Epidermal melanocyte (primary cell): ENCODE results near the gene ZNF831.

Experiments used
- DNase-seq: peaks from one replicate; pipeline ENCODE4 v3.0.0; 2011; ENCODE audit warnings: low spot score; ENCODE audit not compliant: insufficient read length

The ZNF831 gene

GRCh38 chr20:59157531-59157930 lies 6.1 kb upstream of the ZNF831 start:
- no peak for DNase-seq

- DNase-seq: no peak
Measured at GRCh38 chr20:59157961-59158541, 5.6 kb upstream of the ZNF831 start.

DNA sequence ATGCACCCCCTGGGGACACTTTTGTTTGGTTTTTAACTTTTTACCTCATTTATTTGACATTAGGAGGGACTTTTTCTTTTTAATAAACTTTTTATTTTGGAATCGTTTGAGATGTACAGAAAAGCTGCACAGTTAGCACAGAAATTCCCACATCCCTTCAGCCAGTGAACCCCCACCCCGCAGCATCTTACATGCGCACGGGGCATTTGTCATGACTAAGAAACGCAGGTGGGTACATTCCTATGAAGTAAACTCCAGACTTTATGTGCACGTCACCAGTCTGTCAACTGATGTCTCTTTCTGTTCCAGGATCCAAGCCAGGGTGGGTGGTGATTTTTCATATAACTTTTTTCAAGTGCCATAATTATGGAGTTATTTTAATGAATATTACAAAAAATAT lies 4.9 kb upstream of the ZNF831 start:
- no peak for DNase-seq

DNA sequence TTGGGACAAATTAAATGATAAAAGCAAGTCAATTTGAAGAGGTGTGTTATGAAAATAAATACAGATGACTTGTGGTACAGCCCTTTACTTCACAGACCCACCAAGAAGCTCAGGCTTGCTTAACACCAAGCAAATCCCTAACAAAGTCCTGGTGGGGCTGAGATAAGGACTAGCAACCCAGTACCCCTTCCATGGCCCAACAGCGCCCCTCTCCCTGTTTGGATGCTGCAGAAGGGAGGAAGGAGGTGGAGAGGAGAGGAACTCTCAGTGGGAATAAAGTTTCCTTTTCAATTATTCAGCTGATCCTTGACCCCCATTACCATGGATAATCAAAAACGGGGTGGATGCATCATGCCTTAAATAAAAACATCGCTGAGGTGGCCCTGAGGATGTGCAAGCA lies 4.5 kb upstream of the ZNF831 start:
- no peak for DNase-seq

GRCh38 chr20:59159493-59160376 lies 3.9 kb upstream of the ZNF831 start:
- no peak for DNase-seq

- DNase-seq: no peak
Measured at GRCh38 chr20:59160389-59161115, 3.1 kb upstream of the ZNF831 start.

GRCh38 chr20:59161721-59162120 lies 1.9 kb upstream of the ZNF831 start:
- no peak for DNase-seq

GRCh38 chr20:59164686-59165391 lies 1.2 kb downstream of the ZNF831 start:
- DNase-seq: no peak

GRCh38 chr20:59165396-59165795 lies 1.8 kb downstream of the ZNF831 start:
- DNase-seq: no peak

- no peak for DNase-seq
Measured at GRCh38 chr20:59165891-59166709, 2.5 kb downstream of the ZNF831 start.

DNA sequence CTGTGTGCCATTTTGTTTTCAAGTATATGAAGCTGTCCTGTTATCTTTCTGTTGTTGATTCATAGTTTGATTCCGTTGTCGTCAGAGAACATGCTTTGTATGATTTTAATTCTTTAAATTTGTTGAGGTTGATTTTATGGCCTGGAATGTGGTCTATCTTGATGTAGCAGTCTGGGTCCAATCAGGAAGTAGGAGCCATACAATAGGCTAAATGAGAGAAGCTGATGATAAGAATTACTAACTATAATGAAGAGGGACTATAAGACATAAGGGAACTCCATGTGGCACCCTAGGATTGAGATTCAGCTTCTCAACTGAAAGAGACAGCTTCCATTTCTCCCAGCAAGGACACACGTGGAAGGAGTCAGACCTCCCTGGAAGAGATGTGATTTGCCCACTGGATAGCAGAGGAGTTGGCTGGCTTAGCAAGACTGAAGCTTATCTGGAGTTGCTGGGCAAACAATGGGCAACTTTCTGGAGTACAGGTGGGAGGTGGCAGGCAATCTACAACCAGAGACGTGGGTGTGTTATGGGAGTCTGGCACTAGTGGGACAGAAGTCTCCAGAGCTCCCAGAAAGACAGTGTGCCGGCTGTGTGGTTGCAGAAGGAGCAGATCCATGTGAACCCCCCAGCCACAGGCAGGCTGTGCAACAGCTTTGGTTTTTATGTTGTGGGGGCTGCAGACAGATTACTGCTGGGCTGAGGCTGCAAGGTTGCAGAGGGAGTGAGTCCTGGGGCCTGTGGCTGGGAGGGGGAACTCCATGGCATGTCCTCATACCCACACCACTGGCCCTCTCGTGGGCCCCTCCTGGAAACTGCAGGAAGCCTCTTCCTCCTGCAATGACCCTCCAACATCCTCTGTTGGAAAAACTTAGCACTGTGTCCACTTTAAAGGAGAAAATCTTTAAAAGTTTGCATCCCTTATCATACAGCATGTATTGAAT lies 7.1 kb downstream of the ZNF831 start:
- no peak for DNase-seq

GRCh38 chr20:59171986-59172385 lies 8.4 kb downstream of the ZNF831 start:
- no peak for DNase-seq

GRCh38 chr20:59173938-59174491 lies 10.4 kb downstream of the ZNF831 start:
- DNase-seq: no peak

GRCh38 chr20:59175002-59175401 lies 11.4 kb downstream of the ZNF831 start:
- no peak for DNase-seq

- DNase-seq: no peak
Measured at GRCh38 chr20:59175861-59176260, 12.2 kb downstream of the ZNF831 start.

GRCh38 chr20:59176812-59177211 lies 13.2 kb downstream of the ZNF831 start:
- DNase-seq: no peak

- DNase-seq: no peak
Measured at GRCh38 chr20:59177266-59178250, 13.9 kb downstream of the ZNF831 start.

DNA sequence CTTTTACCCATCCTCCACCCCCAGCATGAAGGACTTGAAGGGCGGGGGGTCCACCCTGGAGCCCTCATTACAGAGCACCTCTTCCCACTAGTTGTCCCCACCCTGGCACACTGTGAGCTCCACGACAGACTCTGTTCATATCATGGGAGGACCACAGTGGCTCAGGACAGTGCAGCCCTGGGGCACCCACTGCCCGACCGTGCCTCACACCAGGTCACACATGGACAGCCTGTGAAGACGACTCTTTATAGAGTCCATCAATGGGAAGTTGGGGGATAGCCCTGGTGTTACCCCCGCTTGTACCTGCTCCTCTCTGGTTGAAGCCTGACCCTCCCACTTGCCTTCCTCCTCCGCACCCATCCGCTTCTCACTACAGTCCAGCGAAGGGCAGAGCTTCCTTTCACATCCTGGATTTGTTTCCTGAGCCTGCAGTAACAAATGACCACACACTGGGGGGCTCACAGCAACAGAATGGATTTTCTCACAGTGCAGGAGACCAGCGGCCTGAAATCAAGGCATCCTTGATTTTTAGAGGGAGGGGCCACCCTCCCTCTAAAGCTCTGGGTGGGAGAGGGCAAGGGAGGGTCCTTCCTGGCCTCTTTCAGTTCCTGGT lies 15.5 kb downstream of the ZNF831 start:
- no peak for DNase-seq
